SH-SY5Y (cell line): ENCODE results near the gene MYPN.

ENCODE experiments used
- GATA2 ChIP-seq: IDR thresholded peaks from 2 replicates; pipeline ENCODE4 v1.6.1; 2011; ENCODE audit warnings: mild to moderate bottlenecking, low read depth, low read length
- GATA3 ChIP-seq: IDR thresholded peaks from 2 replicates; pipeline ENCODE4 v1.6.1; 2011; ENCODE audit warnings: low read depth, mild to moderate bottlenecking, low read length, moderate library complexity

DNA sequence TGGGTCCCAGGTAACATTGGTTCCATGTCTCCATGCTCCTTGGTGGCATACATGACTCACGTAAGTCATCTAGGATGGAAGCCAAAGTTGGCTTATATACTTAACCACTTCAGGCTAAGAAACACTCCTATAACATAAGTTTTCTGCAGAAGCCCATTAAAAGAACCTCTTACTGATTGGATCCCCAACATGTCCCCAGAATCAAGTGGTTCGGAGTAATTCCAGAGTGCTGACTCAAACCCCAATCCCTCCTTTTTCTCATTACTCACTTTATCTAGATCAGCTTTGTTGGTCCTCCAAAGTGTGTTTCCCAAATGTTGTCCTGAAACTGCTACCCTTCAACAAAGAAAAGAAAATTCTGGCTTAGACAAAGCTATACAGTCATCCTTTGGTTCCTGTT is 132.8 kb downstream of the MYPN start:
- TF ChIP-seq GATA3 (no peak), GATA2 (no peak)
